Erythroblast (primary cell): ENCODE data around the gene NPHP3.

Source experiments
- GATA1 ChIP-seq: IDR thresholded peaks from 2 replicates; pipeline ENCODE4 v1.6.1; 2011; ENCODE audit warnings: low read depth, mild to moderate bottlenecking, control low read depth, low read length, moderate library complexity
- POLR2A ChIP-seq: IDR thresholded peaks from 2 replicates; pipeline ENCODE4 v1.6.1; 2011; ENCODE audit warnings: mild to moderate bottlenecking, low read length

DNA sequence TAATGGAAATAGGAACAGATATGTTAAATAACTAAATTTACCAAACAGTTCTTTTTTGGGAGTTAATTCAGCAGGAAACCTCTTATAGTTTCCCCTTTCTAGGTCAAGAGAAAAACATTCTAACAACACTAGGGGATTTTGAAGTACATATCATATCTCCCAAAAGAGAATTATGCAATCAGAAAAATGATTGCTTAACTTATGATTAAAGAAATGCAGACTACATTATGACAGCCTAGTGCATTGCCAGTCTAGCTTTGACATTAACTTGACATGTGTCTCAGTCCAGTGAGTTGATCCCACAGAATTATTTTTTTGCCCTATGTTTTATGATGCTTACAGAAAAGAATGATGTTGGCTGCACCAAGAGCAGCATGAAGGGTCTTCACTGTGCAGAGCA lies 31.7 kb upstream of the NPHP3 start:
- TF ChIP-seq POLR2A (no peak), GATA1 (no peak)
